DND-41 (cell line): ENCODE data around the gene PTPRJ.

Source experiments
- EZH2 ChIP-seq: IDR thresholded peaks from 3 replicates; pipeline ENCODE4 v1.6.1; 2012; ENCODE audit warnings: borderline replicate concordance, low read depth, mild to moderate bottlenecking, moderate library complexity, low read length, inconsistent platforms; ENCODE audit not compliant: severe bottlenecking
- TF ChIP-seq, protein P1 (sequence below): IDR thresholded peaks from 2 replicates; pipeline ENCODE4 v1.5.1; 2012; ENCODE audit warnings: borderline replicate concordance, low read length, moderate library complexity, mild to moderate bottlenecking; ENCODE audit not compliant: poor library complexity, severe bottlenecking; ENCODE audit errors: extremely low read depth

GRCh38 chr11:47977623-47978022 lies 2.7 kb upstream of the PTPRJ start:
- TF ChIP-seq EZH2: no peak
- TF ChIP-seq, protein P1, sequence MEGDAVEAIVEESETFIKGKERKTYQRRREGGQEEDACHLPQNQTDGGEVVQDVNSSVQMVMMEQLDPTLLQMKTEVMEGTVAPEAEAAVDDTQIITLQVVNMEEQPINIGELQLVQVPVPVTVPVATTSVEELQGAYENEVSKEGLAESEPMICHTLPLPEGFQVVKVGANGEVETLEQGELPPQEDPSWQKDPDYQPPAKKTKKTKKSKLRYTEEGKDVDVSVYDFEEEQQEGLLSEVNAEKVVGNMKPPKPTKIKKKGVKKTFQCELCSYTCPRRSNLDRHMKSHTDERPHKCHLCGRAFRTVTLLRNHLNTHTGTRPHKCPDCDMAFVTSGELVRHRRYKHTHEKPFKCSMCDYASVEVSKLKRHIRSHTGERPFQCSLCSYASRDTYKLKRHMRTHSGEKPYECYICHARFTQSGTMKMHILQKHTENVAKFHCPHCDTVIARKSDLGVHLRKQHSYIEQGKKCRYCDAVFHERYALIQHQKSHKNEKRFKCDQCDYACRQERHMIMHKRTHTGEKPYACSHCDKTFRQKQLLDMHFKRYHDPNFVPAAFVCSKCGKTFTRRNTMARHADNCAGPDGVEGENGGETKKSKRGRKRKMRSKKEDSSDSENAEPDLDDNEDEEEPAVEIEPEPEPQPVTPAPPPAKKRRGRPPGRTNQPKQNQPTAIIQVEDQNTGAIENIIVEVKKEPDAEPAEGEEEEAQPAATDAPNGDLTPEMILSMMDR: no peak
